GM13977 (cell line): Measurements from ENCODE around the gene OR13A1.
"Not testable (repeated sequence)": the region's sequence is repeated elsewhere in the genome, so short reads cannot be mapped to it uniquely, and the experiment has no call there.

ENCODE experiments used
- DNase-seq: peaks from one replicate; pipeline ENCODE4 v3.0.0; 2012; ENCODE audit warnings: low spot score
- CTCF ChIP-seq: IDR thresholded peaks from 2 replicates; pipeline ENCODE4 v1.5.1; 2012; ENCODE audit warnings: mild to moderate bottlenecking, control low read depth; ENCODE audit not compliant: insufficient read depth; ENCODE audit errors: extremely low read depth, missing control alignments
- in situ Hi-C: fragments of 300-500 bp; cut with MboI; formaldehyde crosslinking; loops from one replicate; pipeline ENCODE4 v1.12.0; 2022; ENCODE audit warnings: low sequenced_read_pairs, low pct_unique_long_range_greater_than_20kb, mixed read lengths, inconsistent platforms; ENCODE audit not compliant: unreplicated experiment

OR13A1 gene

GRCh38 chr10:45294681-45295080 is 20.7 kb downstream of the OR13A1 start:
- TF ChIP-seq CTCF = no peak
- in situ Hi-C loops = no loop called here
- no peak for DNase-seq

- no peak for DNase-seq
- TF ChIP-seq CTCF = no peak
- in situ Hi-C loops = no loop called here
Observed at GRCh38 chr10:45286980-45287379, 28.4 kb downstream of the OR13A1 start.

GRCh38 chr10:45282061-45282460 is 33.3 kb downstream of the OR13A1 start:
- DNase-seq = no peak
- in situ Hi-C loops = no loop called here
- TF ChIP-seq CTCF = no peak

GRCh38 chr10:45280113-45280760 is 35.2 kb downstream of the OR13A1 start:
- no peak for TF ChIP-seq CTCF
- no peak for DNase-seq
- in situ Hi-C loops = no loop called here

GRCh38 chr10:45279682-45280081 is 35.7 kb downstream of the OR13A1 start:
- in situ Hi-C loops = no loop called here

GRCh38 chr10:45278860-45279498 is 36.4 kb downstream of the OR13A1 start:
- no peak for TF ChIP-seq CTCF
- DNase-seq = no peak
- in situ Hi-C loops = no loop called here

More at GRCh38 chr10:45279682-45280081, 35.7 kb downstream of the OR13A1 start:
- no peak for TF ChIP-seq CTCF
- DNase-seq = no peak

- in situ Hi-C loops, DNase-seq: not testable (repeated sequence)
Observed at GRCh38 chr10:45276146-45276545, 39.3 kb downstream of the OR13A1 start.
